ENCODE data around the gene SSTR5. TPM values are rescaled to one million over a fixed set of nuclear protein-coding genes. Genes with fewer than 3 reads are reported as not detected.

Gene SSTR5
- total RNA-seq, 1 experiment from 2014 or later = not detected

DNA sequence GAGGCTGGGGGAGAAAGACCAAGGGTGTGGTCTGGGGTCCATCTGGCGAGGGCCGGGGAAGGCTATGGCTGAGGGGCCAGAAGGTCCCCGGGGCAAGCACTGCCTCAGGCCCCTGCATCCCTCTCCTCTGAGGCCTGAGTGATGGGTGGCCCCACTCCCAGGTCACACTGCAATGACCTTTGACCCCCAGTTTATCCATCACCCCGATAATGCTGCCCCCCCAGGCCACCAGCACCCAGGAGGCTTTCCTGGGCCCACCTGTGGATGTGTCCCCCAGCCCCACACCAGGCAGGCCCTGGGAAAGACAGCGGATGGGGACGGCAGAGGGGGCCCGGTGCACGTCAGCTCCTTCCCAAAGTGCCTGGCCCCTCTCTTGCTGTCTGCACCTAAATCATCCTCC lies 57.8 kb downstream of the SSTR5 start:
- Mint-ChIP-seq H3K36me3 (ENCODE audit: insufficient read depth, unreplicated experiment) (no peaks in the 10 kb centered on the region), H3K27ac (ENCODE audit: unreplicated experiment) (no peak overlapping the region), H3K27me3 (ENCODE audit: unreplicated experiment) (peaks cover 75% of the 10 kb centered on the region), H3K9me3 (ENCODE audit: low read depth, unreplicated experiment) (no peaks in the 10 kb centered on the region), H3K4me1 (ENCODE audit: low read depth, unreplicated experiment) (peaks cover 15% of the 10 kb centered on the region), H3K4me3 (ENCODE audit: low read depth, unreplicated experiment) (no peak overlapping the region)
- CTCF ChIA-PET = no interaction called here
- BruUV-seq (replicated peaks) = no TSS peak
- intact Hi-C loops (cut with micrococcal nuclease; ENCODE audit: unreplicated experiment) = no loop called here
- DNase-seq = no peak
- TF ChIP-seq CTCF (IDR thresholded peaks at IDR 0.05; ENCODE audit: unreplicated experiment) = no peak

Other genes starting within 250 kb of the SSTR5 start
- 31.9 and 34.6 TPM in 2 replicates for gene LMF1, start 101.8 kb upstream of the SSTR5 start, total RNA-seq (2022)
- gene SOX8, start 91.0 kb upstream of the SSTR5 start, total RNA-seq (2022) = 0.92 and 1.2 TPM in 2 replicates
- gene C1QTNF8, start 23.5 kb downstream of the SSTR5 start, total RNA-seq (2022) = not detected in 2 replicates
- 0.05 TPM in 1 of 2 replicates, not detected in the other for gene CACNA1H, start 80.4 kb downstream of the SSTR5 start, total RNA-seq (2022)
- gene TPSG1, start 152.5 kb downstream of the SSTR5 start, total RNA-seq (2022) = not detected in 2 replicates
- not detected in 2 replicates for gene TPSB2, start 157.4 kb downstream of the SSTR5 start, total RNA-seq (2022)
- not detected in 2 replicates for gene TPSAB1, start 168.0 kb downstream of the SSTR5 start, total RNA-seq (2022)
- gene TPSD1, start 183.3 kb downstream of the SSTR5 start, total RNA-seq (2022) = not detected in 2 replicates
- gene UBE2I, start 236.9 kb downstream of the SSTR5 start, total RNA-seq (2022) = 261 and 271 TPM in 2 replicates